ENCODE data around the gene LEFTY1. TPM values are rescaled to one million over a fixed set of nuclear protein-coding genes. Genes with fewer than 3 reads are reported as not detected.

LEFTY1 gene
- total and polyA plus RNA-seq, 9 of the 15 experiments (the other 6 are each of a cell fraction or from before 2014, with no cell fraction given), result 0.07 to 0.24 (median 0.17) TPM; not detected in 5

DNA sequence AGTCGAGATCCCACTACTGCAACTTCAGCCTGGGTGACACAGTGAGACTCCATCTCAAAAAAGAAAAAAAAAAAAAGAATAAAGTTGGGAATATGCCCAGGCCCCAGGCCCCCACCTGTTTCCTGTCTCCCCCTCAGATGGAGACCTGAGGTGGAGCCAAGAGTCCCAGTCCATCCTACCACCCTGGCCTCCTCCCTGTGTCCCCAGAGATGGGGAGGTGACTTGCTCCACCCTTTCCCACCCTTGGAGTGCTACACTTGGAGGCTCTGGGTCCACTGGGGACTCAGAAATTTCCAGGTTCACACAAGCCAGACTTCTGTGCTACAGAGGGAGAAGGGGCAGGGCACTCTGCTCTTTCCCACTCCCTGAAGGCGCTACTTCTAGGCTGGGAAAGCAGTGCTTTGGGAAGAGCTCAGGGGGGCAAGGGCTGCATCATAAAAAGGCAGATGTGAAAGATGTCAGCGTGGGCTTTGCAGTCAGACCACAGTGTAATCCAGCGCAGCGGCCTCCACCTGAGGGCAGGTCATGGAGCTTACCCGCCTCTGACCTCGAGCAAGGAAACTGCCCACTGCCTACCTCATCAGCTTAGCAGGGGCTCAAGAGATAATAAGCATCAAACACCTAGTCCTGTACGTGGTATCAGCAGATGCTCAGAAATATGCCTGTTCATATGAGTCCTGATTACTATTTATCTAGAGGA, 20.2 kb downstream of the LEFTY1 start:
- H3K9ac ChIP-seq (ENCODE audit: insufficient read depth in 1 of 2, low read depth in 2 of 2, low read length in 2 of 2), result no peak overlapping the region
- POLR2A ChIA-PET, result interaction anchor here (0.6 to 5.1 kb wide), 4 partner anchors 13 to 1675 kb away, joined by 3 to 37 read pairs (median 3); partner anchors contain the start of gene TMEM63A
- H3K9me3 ChIP-seq (replicated peaks; ENCODE audit: control insufficient read depth, insufficient read depth, low read depth, low read length), result no peaks in the 10 kb centered on the region
- H3K27me3 ChIP-seq (ENCODE audit: control insufficient read depth in 2 of 2, insufficient read depth in 2 of 2, low read length in 2 of 2), result no peaks in the 10 kb centered on the region
- H4K20me1 ChIP-seq (replicated peaks; ENCODE audit: control insufficient read depth, insufficient read depth, low read length), result no peaks in the 10 kb centered on the region
- H3K36me3 ChIP-seq (ENCODE audit: control insufficient read depth, insufficient read depth, low read length), result peaks cover 90% of the 10 kb centered on the region
- no peak overlapping the region for H3K4me3 ChIP-seq
- WGBS (ENCODE audit: insufficient coverage, low coverage, missing lambda C conversion rate), result 79% methylated on average over 8 of the region's 8 CpGs
- no peaks in the 10 kb centered on the region for H3K79me2 ChIP-seq (ENCODE audit: control insufficient read depth, insufficient read depth, low read length)
- intact Hi-C loops (cut with micrococcal nuclease) (no loop called here), in situ Hi-C loops (cut with MboI) (no loop called here)
- DNase-seq (ENCODE audit: extremely low read depth in 1 of 4, low spot score in 3 of 4) (no peak), ATAC-seq (no peak), FAIRE-seq (no peak)
- H3K4me2 ChIP-seq (ENCODE audit: insufficient read depth, low read length), result no peak overlapping the region
- TF ChIP-seq, protein P1, sequence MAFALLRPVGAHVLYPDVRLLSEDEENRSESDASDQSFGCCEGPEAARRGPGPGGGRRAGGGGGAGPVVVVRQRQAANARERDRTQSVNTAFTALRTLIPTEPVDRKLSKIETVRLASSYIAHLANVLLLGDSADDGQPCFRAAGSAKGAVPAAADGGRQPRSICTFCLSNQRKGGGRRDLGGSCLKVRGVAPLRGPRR (CRISPR knock-in tag; IDR thresholded peaks at IDR 0.05), result no peak
- no peak for TF ChIP-seq NUFIP1 (IDR thresholded peaks at IDR 0.05; ENCODE audit: partially characterized antibody)
- TF ChIP-seq DDX20 (tag; IDR thresholded peaks at IDR 0.05; ENCODE audit: low read depth), result no peak
- TF ChIP-seq SAFB (IDR thresholded peaks at IDR 0.05; ENCODE audit: borderline replicate concordance, low read depth, low read length), result no peak
- no peak for TF ChIP-seq ZNF316 (IDR thresholded peaks at IDR 0.05)
- no peak for TF ChIP-seq ETS2 (tag; IDR thresholded peaks at IDR 0.05; ENCODE audit: borderline replicate concordance, poor library complexity, severe bottlenecking)
- no peak overlapping the region for H2AFZ ChIP-seq (ENCODE audit: low read depth, low read length)
- no peaks in the 10 kb centered on the region for H3K9me1 ChIP-seq (ENCODE audit: control insufficient read depth, insufficient read depth, low read length)
- H3K4me1 ChIP-seq (replicated peaks in 1 of 2; ENCODE audit: control insufficient read depth in 2 of 2, insufficient read depth in 2 of 2, low read length in 2 of 2), result no peaks in the 10 kb centered on the region
- H3K27ac ChIP-seq (ENCODE audit: extremely low read depth, low read depth, low read length), result no peak overlapping the region
- CTCF ChIA-PET (ENCODE audit: low intra/inter-chr PET ratio), result no interaction called here
- no TSS peak for BruUV-seq (replicated peaks)

Data from K562 (cell line).